SK-N-SH (cell line): ENCODE measurements around the gene KCNIP4. TPM values are rescaled to one million over a fixed set of nuclear protein-coding genes. Genes with fewer than 3 reads are reported as not detected.

Source experiments
- CTCF ChIA-PET: fragments of 300-600, 350-600 bp; formaldehyde crosslinking; extraction: SDS; loops from one replicate; lab custom pipeline; 2021; lab: Yijun Ruan, JAX
- POLR2A ChIA-PET: fragments of 350-600 bp; sonication (Branson Sonifier 250); formaldehyde crosslinking; extraction: SDS; loops from one replicate; lab custom pipeline; 2020; ENCODE audit warnings: antibody characterized with exemption, inconsistent platforms; lab: Yijun Ruan, JAX
- DNase-seq: peaks from one replicate; pipeline ENCODE4 v3.0.0; 2012
- H2AFZ ChIP-seq: fragments of 200-600 bp; sonication (generic); 2 replicates; pipeline ENCODE4 v1.8.1; 2016; ENCODE audit warnings: antibody characterized with exemption, mild to moderate bottlenecking, low read depth
- H3F3A ChIP-seq: fragments of 200-600 bp; sonication (generic); replicated peaks from 2 replicates; pipeline ENCODE3; 2016; ENCODE audit warnings: antibody characterized with exemption, mild to moderate bottlenecking; ENCODE audit not compliant: insufficient read depth
- H3K27ac ChIP-seq, 2 experiments: fragments of 200-500 bp in 1 of 2; fragments of 200-600 bp in 1 of 2; sonication (Bioruptor generic) in 1 of 2; sonication (generic), shearing (Covaris generic) in 1 of 2; 2 replicates each; pipeline versions ENCODE4 v1.5.1 to v1.6.1; 2014 to 2016; ENCODE audit warnings: low read depth in 2 of 2, inconsistent platforms in 1 of 2, low read length in 1 of 2, mild to moderate bottlenecking in 1 of 2, mixed read lengths in 1 of 2
- H3K27me3 ChIP-seq: fragments of 200-600 bp; sonication (generic), shearing (Covaris generic); 2 replicates; pipeline ENCODE4 v1.6.1; 2016; ENCODE audit warnings: mixed run types; ENCODE audit not compliant: insufficient read depth
- H3K36me3 ChIP-seq, 2 experiments: fragments of 200-500 bp in 1 of 2; fragments of 200-600 bp in 1 of 2; sonication (Bioruptor generic) in 1 of 2; sonication (generic) in 1 of 2; replicated peaks in 1 of 2; 2 replicates each; pipeline versions ENCODE3 to v1.5.1; 2014 to 2016; ENCODE audit warnings: low read length in 1 of 2, mild to moderate bottlenecking in 1 of 2; ENCODE audit not compliant: insufficient read depth in 2 of 2, control insufficient read depth in 1 of 2
- H3K4me1 ChIP-seq, 2 experiments: fragments of 200-500 bp in 1 of 2; fragments of 200-600 bp in 1 of 2; sonication (Bioruptor generic) in 1 of 2; sonication (generic), shearing (Covaris generic) in 1 of 2; 2 replicates each; pipeline versions ENCODE4 v1.5.1 to v1.6.1; 2014 to 2016; ENCODE audit warnings: low read depth in 1 of 2, low read length in 1 of 2, mixed run types in 1 of 2; ENCODE audit not compliant: insufficient read depth in 2 of 2, control insufficient read depth in 1 of 2
- H3K4me2 ChIP-seq: fragments of 200-600 bp; sonication (generic), shearing (Covaris generic); 2 replicates; pipeline ENCODE4 v1.6.1; 2017; ENCODE audit warnings: mixed run types
- H3K4me3 ChIP-seq, 2 experiments: fragments of 200-500 bp in 1 of 2; fragments of 200-600 bp in 1 of 2; sonication (Bioruptor generic) in 1 of 2; sonication (generic), shearing (Covaris generic) in 1 of 2; 2 replicates each; pipeline versions ENCODE4 v1.5.1 to v1.8.1; 2014 to 2016; ENCODE audit warnings: low read depth in 2 of 2, inconsistent platforms in 1 of 2, low read length in 1 of 2, mild to moderate bottlenecking in 1 of 2, mixed read lengths in 1 of 2, moderate library complexity in 1 of 2
- H3K79me2 ChIP-seq: fragments of 200-600 bp; sonication (generic); 2 replicates; pipeline ENCODE4 v1.8.1; 2017; ENCODE audit warnings: mild to moderate bottlenecking; ENCODE audit not compliant: insufficient read depth
- H3K9ac ChIP-seq: fragments of 200-600 bp; sonication (generic); 2 replicates; pipeline ENCODE4 v1.6.1; 2017; ENCODE audit warnings: mixed run types
- H3K9me2 ChIP-seq: fragments of 200-600 bp; sonication (generic); 2 replicates; pipeline ENCODE4 v1.6.1; 2017; ENCODE audit warnings: mixed run types
- H3K9me3 ChIP-seq: fragments of 200-600 bp; sonication (generic); 2 replicates; pipeline ENCODE4 v1.6.1; 2017; ENCODE audit warnings: mixed run types, mild to moderate bottlenecking, moderate library complexity
- H4K20me1 ChIP-seq: fragments of 200-600 bp; sonication (generic); 2 replicates; pipeline ENCODE4 v1.6.1; 2017; ENCODE audit warnings: mild to moderate bottlenecking, mixed run types; ENCODE audit not compliant: insufficient read depth
- CHD2 ChIP-seq: fragments of 150-350 bp; IDR thresholded peaks from 2 replicates; pipeline ENCODE4 v1.6.1; 2018; ENCODE audit warnings: low read length; ENCODE audit not compliant: partially characterized antibody
- ELF1 ChIP-seq: IDR thresholded peaks from 2 replicates; pipeline ENCODE4 v1.4.0; 2012
- EP300 ChIP-seq, 2 experiments: IDR thresholded peaks; 2 replicates each; pipeline versions ENCODE4 v1.4.0 to v1.6.1; 2012; ENCODE audit warnings: borderline replicate concordance in 1 of 2, low read depth in 1 of 2, low read length in 1 of 2
- FOSL2 ChIP-seq: IDR thresholded peaks from 2 replicates; pipeline ENCODE4 v1.4.0; 2012; ENCODE audit warnings: low read depth, mild to moderate bottlenecking, moderate library complexity, borderline replicate concordance
- FOXM1 ChIP-seq: IDR thresholded peaks from 2 replicates; pipeline ENCODE4 v1.4.0; 2012; ENCODE audit warnings: low read depth, mild to moderate bottlenecking
- GABPA ChIP-seq: IDR thresholded peaks from 2 replicates; pipeline ENCODE4 v1.4.0; 2012; ENCODE audit warnings: low read depth, mild to moderate bottlenecking
- GATA2 ChIP-seq: sonication (generic); formaldehyde crosslinking; IDR thresholded peaks from 2 replicates; pipeline ENCODE4 v1.5.0; 2020; ENCODE audit warnings: mild to moderate bottlenecking, missing genetic modification reagents
- JUND ChIP-seq: IDR thresholded peaks from 2 replicates; pipeline ENCODE4 v1.4.0; 2012
- MXI1 ChIP-seq: IDR thresholded peaks from 2 replicates; pipeline ENCODE4 v1.6.1; 2012; ENCODE audit warnings: mild to moderate bottlenecking, low read depth, low read length, improper control_type of control experiment
- NFIC ChIP-seq: IDR thresholded peaks from 2 replicates; pipeline ENCODE4 v1.4.0; 2012; ENCODE audit warnings: borderline replicate concordance
- NRF1 ChIP-seq: IDR thresholded peaks from 2 replicates; pipeline ENCODE4 v1.6.1; 2012; ENCODE audit warnings: low read depth, mild to moderate bottlenecking, low read length
- POLR2AphosphoS5 ChIP-seq: IDR thresholded peaks from 2 replicates; pipeline ENCODE4 v1.6.1; 2012; ENCODE audit warnings: low read depth, low read length
- RAD21 ChIP-seq: IDR thresholded peaks from 2 replicates; pipeline ENCODE4 v1.6.1; 2012; ENCODE audit warnings: mild to moderate bottlenecking, low read length
- REST ChIP-seq: IDR thresholded peaks from 2 replicates; pipeline ENCODE4 v1.6.1; 2012; ENCODE audit warnings: mild to moderate bottlenecking, low read depth, low read length, moderate library complexity
- TAF1 ChIP-seq: IDR thresholded peaks from 2 replicates; pipeline ENCODE4 v1.6.1; 2012; ENCODE audit warnings: low read depth, mild to moderate bottlenecking, low read length, moderate library complexity, borderline replicate concordance
- TCF12 ChIP-seq: IDR thresholded peaks from 2 replicates; pipeline ENCODE4 v1.4.0; 2012
- TEAD4 ChIP-seq: IDR thresholded peaks from 2 replicates; pipeline ENCODE4 v1.4.0; 2012; ENCODE audit warnings: mild to moderate bottlenecking, borderline replicate concordance; ENCODE audit not compliant: insufficient read depth
- ZBTB33 ChIP-seq: IDR thresholded peaks from 2 replicates; pipeline ENCODE4 v1.4.0; 2012; ENCODE audit warnings: low read depth, borderline replicate concordance
- WGBS: methylation state at CpG from one replicate; pipeline ENCODE4 v1.1.6; 2017; ENCODE audit warnings: low lambda C conversion rate; 5-methylcytosine and 5-hydroxymethylcytosine counted together
- polyA plus RNA-seq, 3 experiments: library from polyadenylated mRNA; depleted of rRNA; stranded (reverse); fragments of >200 nt; gene quantifications; 2 replicates each; pipeline ENCODE4 v1.2.3, GENCODE V29; 2012
- TF ChIP-seq, protein P1 (sequence below): IDR thresholded peaks from 2 replicates; pipeline ENCODE4; 2012

Gene KCNIP4
- polyA plus RNA-seq, 1 of the 3 experiments (the other 2 are of a cell fraction): 0.18 TPM

- CTCF ChIA-PET: interaction anchor here (1.2 kb wide), 1 partner anchor 18 kb away, joined by 3 read pairs; no protein-coding TSS in a partner anchor
- H3K27ac ChIP-seq: peak overlapping the region in 1 of 2 experiments; percentile 76; a peak in 2 of 4 replicates
- H3K4me3 ChIP-seq: no peak overlapping the region; a peak in 1 of 4 replicates
- POLR2A ChIA-PET: no interaction called here
- H3K9me2 ChIP-seq: no peaks in the 10 kb centered on the region
- H3K9ac ChIP-seq: no peak overlapping the region
- no peaks in the 10 kb centered on the region for H3K27me3 ChIP-seq
- H3K4me1 ChIP-seq: peaks cover 0 to 9% of the 10 kb centered on the region in 2 experiments; a peak in 2 of 4 replicates
- DNase-seq: peak; percentile 10
- 7% methylated on average over 8 of the region's 8 CpGs for WGBS
- H3K4me2 ChIP-seq: peak overlapping the region; percentile 47; the same call in 1 of the 2 replicates
- H3K9me3 ChIP-seq: no peaks in the 10 kb centered on the region
- no peaks in the 10 kb centered on the region for H3K79me2 ChIP-seq
- TF ChIP-seq FOXM1: no peak
- TF ChIP-seq GABPA: no peak
- no peak for TF ChIP-seq CHD2
- TF ChIP-seq JUND: no peak
- peak; percentile 5; the same call in 1 of the 2 replicates for TF ChIP-seq RAD21
- TF ChIP-seq, protein P1, sequence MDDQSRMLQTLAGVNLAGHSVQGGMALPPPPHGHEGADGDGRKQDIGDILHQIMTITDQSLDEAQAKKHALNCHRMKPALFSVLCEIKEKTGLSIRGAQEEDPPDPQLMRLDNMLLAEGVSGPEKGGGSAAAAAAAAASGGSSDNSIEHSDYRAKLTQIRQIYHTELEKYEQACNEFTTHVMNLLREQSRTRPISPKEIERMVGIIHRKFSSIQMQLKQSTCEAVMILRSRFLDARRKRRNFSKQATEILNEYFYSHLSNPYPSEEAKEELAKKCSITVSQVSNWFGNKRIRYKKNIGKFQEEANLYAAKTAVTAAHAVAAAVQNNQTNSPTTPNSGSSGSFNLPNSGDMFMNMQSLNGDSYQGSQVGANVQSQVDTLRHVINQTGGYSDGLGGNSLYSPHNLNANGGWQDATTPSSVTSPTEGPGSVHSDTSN: peak; percentile 82
- TF ChIP-seq ZBTB33: peak; percentile 37; the same call in 1 of the 2 replicates
- peak; percentile 54; the same call in 1 of the 2 replicates for TF ChIP-seq TEAD4
- TF ChIP-seq GATA2 (CRISPR knock-in tag): no peak
- TF ChIP-seq EP300 (IDR thresholded peaks at IDR 0.05; ENCODE audit: borderline replicate concordance in 1 of 2, low read depth in 1 of 2, low read length in 1 of 2): peak; percentile 38 to 48; a peak in 2 of 4 replicates
- TF ChIP-seq TCF12: peak; percentile 88
- TF ChIP-seq TAF1: no peak
- peak; percentile 72 for TF ChIP-seq NFIC
- TF ChIP-seq FOSL2: no peak
- TF ChIP-seq, all 33 proteins: peak for 7
- no peaks in the 10 kb centered on the region for H3K36me3 ChIP-seq
- H3F3A ChIP-seq: no peaks in the 10 kb centered on the region
- no peak overlapping the region for H2AFZ ChIP-seq
- no peaks in the 10 kb centered on the region for H4K20me1 ChIP-seq
These were observed 355.5 kb downstream of the KCNIP4 start for GRCh38 chr4:21592970-21593670.

- Histone ChIP-seq H3K4me1 (no peaks in the 10 kb centered on the region), H3K27ac (no peak overlapping the region), H3K79me2 (no peaks in the 10 kb centered on the region), H3K4me2 (no peak overlapping the region), H3K36me3 (no peaks in the 10 kb centered on the region), H3K27me3 (no peaks in the 10 kb centered on the region), H3K4me3 (no peak overlapping the region), H2AFZ (no peak overlapping the region), H4K20me1 (no peaks in the 10 kb centered on the region), H3K9ac (no peak overlapping the region), H3K9me2 (no peaks in the 10 kb centered on the region), H3K9me3 (no peaks in the 10 kb centered on the region), H3F3A (no peaks in the 10 kb centered on the region)
- CTCF ChIA-PET: interaction anchor here (0.8 kb wide), 1 partner anchor 189 kb away, joined by 3 read pairs; no protein-coding TSS in a partner anchor
- WGBS: 47% methylated on average over 2 of the region's 2 CpGs
- POLR2A ChIA-PET: no interaction called here
- DNase-seq: no peak
- no peak for TF ChIP-seq NFIC
- TF ChIP-seq TCF12: no peak
- TF ChIP-seq FOSL2: no peak
- TF ChIP-seq EP300 (IDR thresholded peaks at IDR 0.05; ENCODE audit: borderline replicate concordance in 1 of 2, low read depth in 1 of 2, low read length in 1 of 2): no peak
- TF ChIP-seq TEAD4: no peak
- no peak for TF ChIP-seq NRF1
- TF ChIP-seq REST: no peak
- TF ChIP-seq RAD21: no peak
- no peak for TF ChIP-seq MXI1
- no peak for TF ChIP-seq POLR2AphosphoS5
- TF ChIP-seq ELF1: no peak
These were observed 371.5 kb downstream of the KCNIP4 start for GRCh38 chr4:21577056-21577455.
